ENCODE results near the gene POU2AF2.

DNA sequence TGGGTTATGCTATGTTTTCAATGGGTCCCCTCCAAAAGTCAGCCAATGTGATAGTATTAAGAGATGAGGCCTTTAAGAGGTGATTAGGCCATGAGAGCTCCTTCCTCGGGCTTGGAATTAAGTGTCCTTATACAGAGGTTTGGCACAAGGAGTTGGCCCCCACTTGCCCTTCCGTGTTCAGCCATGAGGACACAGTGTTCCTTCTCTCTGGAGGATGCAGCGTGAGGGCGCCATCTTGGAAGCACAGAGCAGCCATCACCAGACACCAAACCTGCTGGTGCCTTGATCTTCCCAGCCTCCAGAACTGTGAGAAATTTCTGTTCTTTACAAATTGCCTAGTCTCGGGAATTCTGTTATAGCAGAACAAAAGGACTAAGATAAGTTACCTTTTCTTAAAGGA, 79.7 kb downstream of the POU2AF2 start:
- TF ChIP-seq, protein P1, sequence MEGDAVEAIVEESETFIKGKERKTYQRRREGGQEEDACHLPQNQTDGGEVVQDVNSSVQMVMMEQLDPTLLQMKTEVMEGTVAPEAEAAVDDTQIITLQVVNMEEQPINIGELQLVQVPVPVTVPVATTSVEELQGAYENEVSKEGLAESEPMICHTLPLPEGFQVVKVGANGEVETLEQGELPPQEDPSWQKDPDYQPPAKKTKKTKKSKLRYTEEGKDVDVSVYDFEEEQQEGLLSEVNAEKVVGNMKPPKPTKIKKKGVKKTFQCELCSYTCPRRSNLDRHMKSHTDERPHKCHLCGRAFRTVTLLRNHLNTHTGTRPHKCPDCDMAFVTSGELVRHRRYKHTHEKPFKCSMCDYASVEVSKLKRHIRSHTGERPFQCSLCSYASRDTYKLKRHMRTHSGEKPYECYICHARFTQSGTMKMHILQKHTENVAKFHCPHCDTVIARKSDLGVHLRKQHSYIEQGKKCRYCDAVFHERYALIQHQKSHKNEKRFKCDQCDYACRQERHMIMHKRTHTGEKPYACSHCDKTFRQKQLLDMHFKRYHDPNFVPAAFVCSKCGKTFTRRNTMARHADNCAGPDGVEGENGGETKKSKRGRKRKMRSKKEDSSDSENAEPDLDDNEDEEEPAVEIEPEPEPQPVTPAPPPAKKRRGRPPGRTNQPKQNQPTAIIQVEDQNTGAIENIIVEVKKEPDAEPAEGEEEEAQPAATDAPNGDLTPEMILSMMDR (IDR thresholded peaks at IDR 0.05; ENCODE audit: poor library complexity), result no peak
- TF ChIP-seq EZH2 (IDR thresholded peaks at IDR 0.05; ENCODE audit: borderline replicate concordance), result no peak
- no peak for TF ChIP-seq EZH2phosphoT487 (IDR thresholded peaks at IDR 0.05; ENCODE audit: low read depth, severe bottlenecking, unreplicated experiment)

All from hepatocyte (in vitro differentiated cells).